SK-N-MC (cell line): Measurements from ENCODE around the gene MLANA.

Experiments used
- EZH2 ChIP-seq: fragments of 200-600 bp; sonication (generic); IDR thresholded peaks from one replicate; pipeline ENCODE4 v1.6.1; 2017; ENCODE audit warnings: antibody characterized with exemption
- POLR2AphosphoS5 ChIP-seq: IDR thresholded peaks from 2 replicates; pipeline ENCODE4 v1.6.1; 2012; ENCODE audit warnings: mild to moderate bottlenecking, low read depth, low read length, borderline replicate concordance

DNA sequence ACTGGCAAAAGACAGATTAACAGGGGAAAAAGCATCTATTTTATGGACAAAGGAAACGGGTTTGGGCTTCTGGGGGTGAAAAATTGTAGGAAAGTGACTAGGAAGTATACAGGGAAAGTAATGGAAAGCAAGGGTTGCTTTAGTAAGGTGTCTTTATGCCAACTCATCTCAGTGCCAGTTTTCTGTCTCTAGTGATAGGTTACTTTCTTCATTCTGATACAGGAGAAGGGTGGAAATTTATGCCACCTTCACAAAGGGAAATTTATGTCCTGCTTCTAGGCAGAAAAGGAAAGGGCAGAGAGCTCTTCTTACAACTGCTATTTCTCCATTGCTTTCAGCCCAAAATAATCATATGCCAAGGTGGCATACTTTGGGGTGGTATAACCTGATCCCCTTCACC lies 37.7 kb upstream of the MLANA start:
- TF ChIP-seq POLR2AphosphoS5: no peak
- no peak for TF ChIP-seq EZH2
